BLaER1 (cell line): ENCODE data around the gene NXNL1.

ENCODE experiments used
- H3K27ac ChIP-seq: shearing (Covaris generic); formaldehyde crosslinking; 2 replicates; pipeline ENCODE4 v1.8.1; 2022
- H3K27me3 ChIP-seq: shearing (Covaris generic); formaldehyde crosslinking; 2 replicates; pipeline ENCODE4 v1.8.1; 2022
- H3K36me3 ChIP-seq: shearing (Covaris generic); formaldehyde crosslinking; 2 replicates; pipeline ENCODE4 v1.8.1; 2022
- H3K4me1 ChIP-seq: shearing (Covaris generic); formaldehyde crosslinking; 2 replicates; pipeline ENCODE4 v1.8.1; 2022
- H3K4me2 ChIP-seq: shearing (Covaris generic); formaldehyde crosslinking; 2 replicates; pipeline ENCODE4 v1.8.1; 2022
- H3K4me3 ChIP-seq: shearing (Covaris generic); formaldehyde crosslinking; 2 replicates; pipeline ENCODE4 v1.8.1; 2022
- H3K9ac ChIP-seq: shearing (Covaris generic); formaldehyde crosslinking; 2 replicates; pipeline ENCODE4 v1.8.1; 2022
- H3K9me3 ChIP-seq: shearing (Covaris generic); formaldehyde crosslinking; 2 replicates; pipeline ENCODE4 v1.8.1; 2022
- H4K20me1 ChIP-seq: shearing (Covaris generic); formaldehyde crosslinking; 2 replicates; pipeline ENCODE4 v1.8.1; 2022
- Cebpa-rat ChIP-seq: shearing (Covaris generic); IDR thresholded peaks from 2 replicates; pipeline ENCODE4 v1.8.1; 2022

Gene NXNL1

GRCh38 chr19:17411801-17412200 is 48.9 kb downstream of the NXNL1 start:
- Histone ChIP-seq H3K9ac (no peak overlapping the region; the same call in 1 of the 2 replicates), H3K9me3 (no peaks in the 10 kb centered on the region), H3K36me3 (peaks cover 37% of the 10 kb centered on the region), H3K4me1 (peaks cover 43% of the 10 kb centered on the region), H3K4me3 (no peak overlapping the region), H3K27me3 (no peaks in the 10 kb centered on the region), H3K4me2 (0 out of 2 replicates have a peak overlapping the region, but pooled peaks have one; percentile 52), H3K27ac (no peak overlapping the region), H4K20me1 (no peaks in the 10 kb centered on the region)
- TF ChIP-seq Cebpa-rat: no peak

- H3K36me3 ChIP-seq: peaks cover 27% of the 10 kb centered on the region
- TF ChIP-seq Cebpa-rat: no peak
- H3K27me3 ChIP-seq: no peaks in the 10 kb centered on the region
- H3K27ac ChIP-seq: no peak overlapping the region
- no peaks in the 10 kb centered on the region for H3K9me3 ChIP-seq
- H3K4me2 ChIP-seq: no peak overlapping the region
- no peak overlapping the region for H3K4me3 ChIP-seq
- H4K20me1 ChIP-seq: no peaks in the 10 kb centered on the region
- no peak overlapping the region for H3K9ac ChIP-seq
- peaks cover 60% of the 10 kb centered on the region for H3K4me1 ChIP-seq
Measured at GRCh38 chr19:17409990-17410389, 50.7 kb downstream of the NXNL1 start.

- Histone ChIP-seq H3K4me2 (peak overlapping the region; percentile 95), H4K20me1 (no peaks in the 10 kb centered on the region), H3K4me1 (peaks cover 53% of the 10 kb centered on the region), H3K27ac (peak overlapping the region; percentile 82), H3K36me3 (peaks cover 19% of the 10 kb centered on the region), H3K9ac (peak overlapping the region; percentile 76), H3K9me3 (no peaks in the 10 kb centered on the region), H3K27me3 (no peaks in the 10 kb centered on the region), H3K4me3 (peak overlapping the region; percentile 69)
- TF ChIP-seq Cebpa-rat: no peak
Measured at GRCh38 chr19:17406887-17407196, 53.9 kb downstream of the NXNL1 start.

- peak overlapping the region; percentile 95 for H3K4me2 ChIP-seq
- H3K36me3 ChIP-seq: peaks cover 19% of the 10 kb centered on the region
- H3K27ac ChIP-seq: peak overlapping the region; percentile 82
- H3K4me3 ChIP-seq: peak overlapping the region; percentile 69
- no peaks in the 10 kb centered on the region for H4K20me1 ChIP-seq
- H3K27me3 ChIP-seq: no peaks in the 10 kb centered on the region
- H3K9ac ChIP-seq: peak overlapping the region; percentile 76
- peaks cover 47% of the 10 kb centered on the region for H3K4me1 ChIP-seq
- no peak for TF ChIP-seq Cebpa-rat
- no peaks in the 10 kb centered on the region for H3K9me3 ChIP-seq
Measured at GRCh38 chr19:17406046-17406886, 54.5 kb downstream of the NXNL1 start.
